ENCODE results near the gene COL20A1.

DNA sequence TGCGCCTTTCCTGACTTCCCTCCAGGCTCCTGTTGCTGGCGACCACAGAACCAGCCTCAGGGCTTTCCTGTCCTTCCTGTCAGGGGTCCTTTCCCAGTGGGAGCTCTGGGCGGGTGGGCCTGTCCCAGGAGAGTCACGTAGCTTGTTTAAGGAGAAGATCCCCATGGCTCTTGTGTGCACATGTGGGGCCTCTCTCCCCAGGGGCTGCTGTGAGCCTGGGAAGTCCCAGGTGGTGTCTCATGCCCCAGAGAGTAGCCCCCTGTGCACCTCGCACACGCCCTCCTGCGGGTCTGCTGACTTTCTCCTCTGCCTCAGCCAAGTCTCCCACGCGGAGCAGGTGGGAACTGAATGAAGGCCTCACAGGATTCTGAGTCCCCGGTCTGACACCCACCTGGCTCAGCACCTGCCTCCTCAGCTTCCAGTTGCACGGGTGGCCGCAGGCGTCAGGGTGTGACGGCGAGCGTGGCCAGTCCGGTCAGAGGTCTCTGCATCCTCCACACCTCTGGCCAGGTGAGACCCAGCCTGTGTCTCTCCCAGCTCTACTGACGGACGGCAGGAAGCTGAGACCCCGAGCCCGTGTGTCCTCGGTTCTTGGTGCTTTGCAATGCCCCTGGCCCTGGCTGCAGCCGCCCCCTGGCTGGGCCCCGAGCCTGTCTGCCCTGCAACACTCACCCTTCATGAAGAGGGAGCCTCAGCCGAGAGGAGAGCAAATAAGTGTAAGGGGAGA lies 33.1 kb upstream of the COL20A1 start:
- TF ChIP-seq CTCF (IDR thresholded peaks at IDR 0.05): no peak
- no peak for TF ChIP-seq SIN3A (IDR thresholded peaks at IDR 0.05; ENCODE audit: borderline replicate concordance, insufficient read depth, low read depth, low read length)
